Activated CD8-positive, alpha-beta memory T cell treated with anti-CD3 and anti-CD28 coated beads for 48 hours (primary cell): ENCODE measurements around the gene LPAR1.

Experiments
- DNase-seq, 3 experiments: peaks; one replicate each; pipeline ENCODE4 v3.0.0-alpha.2; 2020; ENCODE audit warnings: low read depth in 2 of 3, low spot score in 2 of 3

The LPAR1 gene

DNA sequence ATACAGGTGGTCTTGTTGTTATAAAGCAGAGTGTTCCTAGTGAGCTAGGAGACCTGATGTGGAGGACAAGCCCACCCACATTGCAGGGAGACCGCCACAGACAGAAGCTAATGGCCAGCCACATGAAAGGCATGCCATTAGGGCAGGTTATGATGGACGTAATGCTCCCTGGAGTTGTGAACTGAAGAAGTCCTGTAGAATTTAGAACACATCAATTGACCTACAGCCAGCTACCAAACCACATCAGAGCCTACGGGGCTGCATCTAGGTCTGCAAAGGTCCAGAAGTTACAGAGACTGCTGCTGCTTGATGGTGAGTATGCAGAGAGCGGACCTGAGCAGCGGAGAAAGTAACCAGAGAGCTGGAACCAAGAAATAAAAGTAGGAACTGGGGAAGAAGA, 116.6 kb downstream of the LPAR1 start:
- DNase-seq, result no peak

DNA sequence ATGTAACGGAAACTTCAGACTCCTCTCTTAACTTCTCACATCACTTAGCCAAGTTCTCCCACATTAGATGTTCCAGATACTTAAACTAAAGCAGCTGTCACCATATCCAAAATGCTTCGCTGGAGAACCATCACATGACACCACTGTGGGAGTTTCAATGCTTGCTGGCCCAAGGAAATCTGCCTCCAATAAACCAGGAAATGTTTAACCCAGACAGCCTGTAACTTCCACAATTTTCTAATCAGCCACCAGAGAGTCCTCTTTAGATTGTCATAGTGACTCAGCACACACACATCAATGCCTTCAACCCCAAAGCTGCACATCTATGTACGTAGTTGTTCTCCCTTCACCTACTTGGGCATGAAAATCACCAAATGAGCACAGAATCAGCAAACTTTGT, 118.7 kb downstream of the LPAR1 start:
- DNase-seq, result no peak

DNA sequence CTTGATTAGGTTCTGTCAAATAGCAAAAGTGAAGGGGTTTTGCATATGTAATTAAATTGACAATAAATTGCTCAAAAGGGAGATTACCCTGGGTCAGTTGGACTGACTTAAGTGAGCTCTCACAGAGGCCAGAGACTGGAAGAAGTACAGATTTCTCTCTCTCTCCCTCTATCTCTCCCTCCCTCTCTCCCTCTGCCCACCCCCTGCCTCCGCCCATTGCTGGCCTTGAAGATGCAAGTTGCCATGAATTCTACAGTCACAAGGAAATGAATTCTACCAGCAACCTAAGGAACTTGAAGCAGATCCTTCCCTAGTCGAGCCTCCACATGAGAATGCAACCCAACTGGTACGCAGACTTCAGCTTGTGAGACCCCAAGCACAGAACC, 119.2 kb downstream of the LPAR1 start:
- DNase-seq, result no peak

DNA sequence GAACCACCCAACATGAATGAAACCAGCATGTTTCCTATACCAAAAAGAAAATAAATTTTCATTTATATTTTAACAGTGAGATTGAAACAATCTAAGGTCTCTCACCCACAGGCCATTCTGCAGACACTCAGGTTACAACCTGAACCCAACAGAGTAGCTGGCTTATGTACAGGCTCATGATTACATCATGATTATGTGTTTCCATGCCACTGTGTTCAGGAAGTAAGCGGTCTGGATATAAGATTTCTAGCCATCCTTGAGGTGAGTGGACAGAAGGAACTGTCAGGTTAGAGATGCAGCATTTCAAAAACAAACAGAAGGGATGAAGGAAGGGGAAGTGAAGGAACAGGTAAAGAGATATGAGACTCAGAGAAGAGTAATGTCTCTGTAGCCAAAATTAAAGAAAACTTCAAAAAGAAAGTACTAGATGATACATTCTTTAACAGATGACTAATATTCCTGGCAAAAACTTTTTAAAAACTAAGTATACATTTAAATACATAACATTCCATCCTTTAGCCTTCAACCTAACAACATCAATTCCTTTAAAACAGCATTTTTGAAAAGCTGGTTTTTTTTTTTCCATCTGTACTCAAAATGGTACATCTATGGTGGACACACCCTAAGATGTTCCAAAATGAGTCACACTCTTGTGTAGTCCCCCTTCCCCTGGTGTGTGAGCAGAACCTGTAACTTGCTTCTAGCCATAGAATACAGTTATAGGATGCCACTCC, 119.8 kb downstream of the LPAR1 start:
- no peak for DNase-seq

DNA sequence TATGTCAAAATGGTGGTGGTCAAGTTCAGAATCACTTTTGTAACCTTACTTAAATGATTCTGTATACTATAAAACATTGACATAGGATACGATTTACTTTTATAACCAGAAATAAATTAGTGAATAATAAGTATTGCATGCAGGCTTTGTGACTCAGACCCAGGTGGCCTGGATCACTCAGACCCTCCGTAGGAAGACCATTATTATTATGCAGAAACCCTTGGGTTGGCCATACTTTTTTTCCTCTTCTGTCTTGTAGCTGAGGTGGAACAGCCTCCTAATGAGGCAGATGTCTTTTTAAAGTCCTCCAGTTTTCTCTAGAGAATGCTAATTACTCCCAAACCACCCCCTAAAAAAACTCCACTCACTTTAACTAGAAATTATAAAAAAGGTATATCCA, 121.9 kb downstream of the LPAR1 start:
- no peak for DNase-seq

DNA sequence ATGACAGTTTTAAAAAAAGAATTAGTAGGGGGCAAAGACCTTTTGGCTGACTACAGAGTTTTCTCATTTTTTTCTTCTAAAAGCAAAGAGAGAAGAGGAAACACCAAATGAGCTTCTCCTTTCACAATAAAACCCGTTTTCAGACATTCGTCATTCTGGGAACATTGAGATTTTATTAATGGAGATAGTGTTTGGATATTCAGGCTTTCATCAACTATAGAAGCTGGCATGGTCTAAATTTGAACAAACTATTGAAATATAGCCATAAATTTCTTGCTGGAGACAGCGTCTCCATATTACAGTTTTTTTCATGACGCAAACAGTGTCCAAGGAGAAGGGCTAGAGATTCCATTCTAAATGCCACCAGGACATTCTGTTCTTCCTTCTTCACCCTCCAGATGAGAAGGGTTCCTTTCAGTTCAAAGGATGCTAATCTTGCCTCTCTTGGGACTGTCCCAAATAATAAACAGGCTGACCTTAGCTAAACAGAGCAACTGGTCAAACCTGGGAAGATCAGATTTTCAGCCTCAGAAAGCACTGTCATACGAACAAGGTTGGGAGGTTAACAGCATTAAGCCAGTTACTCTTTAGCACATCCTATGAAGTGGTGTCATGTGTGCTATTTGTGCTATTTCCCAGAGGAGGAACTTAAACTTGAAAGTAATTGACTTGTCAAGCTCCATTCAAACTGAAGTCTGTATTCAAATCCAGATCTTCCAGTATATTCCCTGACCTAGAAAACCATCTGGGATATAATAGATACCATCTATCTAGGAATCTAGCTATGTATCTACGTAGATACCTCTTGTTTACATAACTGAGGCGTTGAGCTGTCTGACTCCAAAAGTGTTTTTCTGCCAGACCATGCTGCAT, 125.6 kb downstream of the LPAR1 start:
- DNase-seq, result no peak

DNA sequence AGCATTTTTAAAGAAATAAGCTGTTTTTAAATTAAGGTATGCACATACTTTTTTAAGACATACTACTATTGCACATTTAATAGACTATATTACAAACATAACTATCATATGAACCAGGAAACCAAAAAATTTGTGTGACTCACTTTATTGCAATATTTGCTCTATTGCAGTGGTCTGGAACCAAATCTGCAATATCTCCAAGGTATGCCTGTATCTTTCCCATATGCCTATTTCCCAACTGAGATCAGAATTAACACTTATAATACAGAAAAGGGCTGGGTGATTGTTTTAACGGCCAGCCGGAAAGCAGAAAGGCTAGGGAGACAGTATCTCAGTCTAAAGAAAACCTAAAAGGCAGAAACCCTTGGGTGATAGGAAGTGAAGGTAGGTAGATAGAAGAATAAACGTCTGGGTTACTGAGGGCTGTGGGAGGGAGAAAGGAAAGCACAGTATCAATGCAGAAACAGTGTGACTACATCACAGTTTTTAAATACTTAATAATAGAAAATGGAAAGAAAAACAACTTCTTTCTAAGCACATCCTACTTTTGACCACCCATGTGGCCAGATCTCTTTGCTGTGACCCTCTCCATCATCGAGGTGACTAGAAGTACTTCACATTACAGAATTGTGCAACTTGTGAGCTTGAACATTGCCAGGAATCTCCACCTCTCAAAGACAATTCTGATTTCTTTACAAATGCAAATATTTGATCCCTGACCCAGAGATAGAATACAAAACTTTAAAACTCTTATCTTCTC, 126.4 kb downstream of the LPAR1 start:
- DNase-seq, result no peak

DNA sequence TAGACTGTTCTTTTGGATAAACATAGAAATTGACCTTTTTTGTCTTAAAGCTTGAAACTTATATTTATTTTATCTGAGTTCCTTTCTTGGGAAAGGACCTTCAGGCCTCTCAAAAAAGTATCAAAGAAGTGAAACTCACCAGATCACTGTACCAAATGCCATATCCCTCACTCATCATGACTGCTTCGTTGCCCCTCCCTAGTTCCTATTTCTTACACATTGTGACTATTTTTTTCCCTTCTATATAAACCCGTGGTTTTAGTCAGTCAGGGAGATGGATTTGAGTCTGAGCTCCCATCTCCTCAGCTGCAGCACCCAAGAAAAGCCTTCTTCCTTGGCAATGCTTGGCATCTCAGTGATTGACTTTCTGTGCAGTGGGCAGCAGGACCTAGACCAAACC, 129.4 kb downstream of the LPAR1 start:
- no peak for DNase-seq

DNA sequence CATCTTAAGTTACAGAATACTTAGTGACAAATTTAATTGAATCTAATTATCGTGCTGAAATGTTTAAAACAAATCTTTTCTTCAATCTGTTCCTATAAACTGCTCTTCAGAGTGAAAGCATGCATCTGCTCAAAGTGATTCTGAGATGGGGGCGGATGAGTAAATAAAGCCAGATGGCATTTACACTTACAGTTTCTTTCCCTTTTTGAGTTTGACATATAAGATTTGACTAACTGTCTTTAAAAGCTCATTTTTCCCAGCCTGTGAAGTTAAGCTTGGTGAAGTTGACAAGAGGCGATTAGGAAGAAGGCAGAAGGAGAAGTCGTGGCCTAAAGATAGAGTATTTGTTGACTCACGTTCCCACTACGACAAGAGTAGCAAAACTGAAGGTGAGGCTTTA, 137.4 kb downstream of the LPAR1 start:
- no peak for DNase-seq

DNA sequence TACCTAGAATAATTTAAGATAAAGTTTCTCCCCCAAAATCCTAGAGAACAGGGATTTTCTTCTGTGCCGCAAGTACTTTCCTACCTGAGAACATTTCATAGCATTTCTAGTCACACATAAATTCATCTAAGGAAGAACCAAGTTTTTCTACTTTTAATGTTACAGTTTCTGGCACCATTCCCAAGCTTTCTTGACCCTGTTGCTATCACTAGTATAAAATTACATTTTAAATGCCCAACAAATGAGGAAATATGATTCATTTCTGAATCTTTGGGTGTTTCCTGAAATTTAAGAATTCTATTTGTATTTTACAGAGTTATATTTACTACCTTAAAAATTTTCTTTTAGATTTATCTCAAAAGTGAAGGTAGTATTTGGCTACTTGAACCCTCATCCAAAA, 137.8 kb downstream of the LPAR1 start:
- DNase-seq, result no peak

DNA sequence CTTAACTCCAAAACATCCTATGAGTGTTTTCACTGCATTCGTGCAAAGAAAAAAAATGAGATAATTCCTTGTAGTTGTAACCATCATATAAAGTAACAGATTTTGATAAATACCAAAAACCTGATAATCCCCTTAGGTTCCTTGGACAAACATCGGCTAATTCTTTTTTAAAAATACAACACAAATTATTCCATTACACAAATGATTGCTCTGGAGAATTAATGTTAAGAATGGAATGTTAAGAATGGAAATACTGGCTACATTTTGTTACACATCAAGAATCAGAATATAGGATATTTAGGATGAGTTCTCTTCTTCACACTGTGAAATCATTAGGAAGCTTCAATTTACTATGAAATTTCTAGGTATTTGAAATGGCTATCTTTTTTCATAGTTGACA, 139.4 kb downstream of the LPAR1 start:
- no peak for DNase-seq

DNA sequence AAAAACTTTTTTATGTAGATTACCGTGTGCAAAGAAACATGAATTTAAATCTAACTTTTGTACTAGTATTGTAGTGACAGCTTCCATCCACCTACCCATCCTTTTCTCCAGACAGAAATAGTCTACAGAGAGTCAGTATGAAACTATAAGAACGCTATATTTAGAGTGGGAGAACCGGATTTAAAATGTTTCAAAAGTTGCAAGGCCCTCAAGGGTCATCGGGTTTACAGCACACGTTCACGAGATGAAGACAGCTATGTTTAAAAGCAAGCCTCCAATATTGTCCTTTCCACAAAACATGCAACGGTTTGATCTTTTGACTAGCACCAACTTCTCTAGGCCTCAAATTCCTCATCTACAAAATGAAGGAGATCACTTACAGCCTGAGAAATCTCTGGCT, 139.9 kb downstream of the LPAR1 start:
- DNase-seq, result no peak

DNA sequence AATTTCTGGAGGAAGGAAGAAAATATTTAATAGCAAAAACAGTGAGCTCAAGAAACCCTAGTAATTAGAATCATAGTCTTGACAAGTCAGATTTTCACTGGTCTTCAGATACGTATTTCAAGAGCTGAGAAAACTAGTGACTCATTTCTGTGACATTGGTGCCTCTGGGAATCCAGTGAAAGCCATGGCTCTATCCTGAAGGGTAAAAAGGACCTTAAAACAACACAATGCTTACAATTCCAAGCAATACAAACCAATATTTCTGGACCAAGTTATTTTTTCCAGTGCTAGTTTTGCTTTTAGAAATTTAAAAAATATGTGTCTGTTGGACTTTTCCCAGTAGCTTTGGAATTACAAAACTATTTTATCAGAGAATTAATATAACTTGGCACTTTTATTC, 140.3 kb downstream of the LPAR1 start:
- no peak for DNase-seq

DNA sequence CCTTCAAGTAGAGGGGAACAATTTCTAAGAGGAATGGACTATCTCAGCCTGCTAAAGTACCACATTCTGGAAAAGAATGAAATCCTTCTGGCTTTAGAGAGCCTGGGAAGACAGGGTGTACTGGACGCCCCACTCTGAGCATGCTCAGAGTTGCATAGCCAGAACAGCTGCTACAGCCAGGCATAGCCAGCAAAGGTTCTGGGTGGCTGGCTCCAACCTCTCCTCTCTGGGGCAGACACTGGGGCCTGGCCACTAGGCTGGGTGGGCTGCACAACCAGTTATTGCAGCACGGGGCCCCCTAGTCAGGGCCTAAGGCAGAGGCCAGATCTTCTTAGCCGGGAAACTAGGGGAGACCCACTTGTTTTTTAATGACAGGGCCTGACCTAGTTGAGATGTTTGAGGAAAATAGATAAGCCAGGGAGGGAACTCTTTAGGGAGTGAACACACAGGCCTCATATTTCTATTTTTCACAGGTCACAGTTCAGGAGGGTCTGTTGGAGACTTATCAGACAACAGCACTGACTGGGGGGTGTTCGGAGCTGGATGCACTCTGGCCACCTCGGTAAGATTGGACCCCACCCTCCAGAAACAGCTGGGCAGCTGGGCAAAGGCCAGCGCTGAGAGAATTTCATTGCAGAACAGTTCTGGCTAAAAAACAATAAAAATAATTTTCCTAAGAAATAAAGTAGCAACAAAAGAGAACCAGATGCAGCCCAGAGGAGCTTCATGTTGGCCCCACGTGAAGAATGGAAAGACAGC, 142.9 kb downstream of the LPAR1 start:
- no peak for DNase-seq

DNA sequence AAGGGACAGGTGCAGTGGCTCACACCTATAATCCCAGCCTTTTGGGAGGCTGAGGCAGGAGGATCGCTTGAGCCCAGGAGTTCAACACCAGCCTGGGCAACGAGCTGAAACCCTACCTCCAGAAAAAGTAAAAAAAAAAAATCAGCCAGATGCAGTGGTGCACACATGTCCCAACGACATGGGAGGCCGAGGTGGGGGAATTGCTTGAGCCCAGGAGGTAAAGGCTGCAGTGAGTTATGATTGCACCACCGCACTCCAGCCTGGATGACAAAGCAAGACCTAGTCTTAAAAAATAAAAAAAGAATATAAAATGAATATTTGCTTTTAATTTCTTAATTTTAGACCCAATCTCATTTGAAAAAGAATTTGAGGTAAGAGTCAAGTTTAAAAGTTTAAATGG, 143.5 kb downstream of the LPAR1 start:
- no peak for DNase-seq

DNA sequence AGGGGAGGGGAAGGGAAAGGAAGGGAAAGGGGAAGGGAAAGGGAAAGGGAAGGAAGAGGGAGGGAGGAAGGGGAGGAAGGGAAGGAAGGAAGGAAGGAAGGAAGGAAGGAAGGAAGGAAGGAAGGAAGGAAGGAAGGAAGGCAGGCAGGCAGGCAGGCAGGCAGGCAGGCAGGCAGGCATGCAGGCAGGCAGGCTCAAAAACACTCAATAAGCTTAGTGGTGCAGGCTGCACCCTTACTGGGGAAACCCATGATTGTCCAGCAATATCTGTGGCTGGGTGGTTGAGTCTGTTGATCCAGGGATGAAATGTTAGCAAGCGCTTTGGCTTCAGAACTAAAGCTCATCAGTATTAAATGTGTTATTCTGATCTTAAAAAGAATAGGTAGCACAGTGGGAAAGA, 145.6 kb downstream of the LPAR1 start:
- no peak for DNase-seq

DNA sequence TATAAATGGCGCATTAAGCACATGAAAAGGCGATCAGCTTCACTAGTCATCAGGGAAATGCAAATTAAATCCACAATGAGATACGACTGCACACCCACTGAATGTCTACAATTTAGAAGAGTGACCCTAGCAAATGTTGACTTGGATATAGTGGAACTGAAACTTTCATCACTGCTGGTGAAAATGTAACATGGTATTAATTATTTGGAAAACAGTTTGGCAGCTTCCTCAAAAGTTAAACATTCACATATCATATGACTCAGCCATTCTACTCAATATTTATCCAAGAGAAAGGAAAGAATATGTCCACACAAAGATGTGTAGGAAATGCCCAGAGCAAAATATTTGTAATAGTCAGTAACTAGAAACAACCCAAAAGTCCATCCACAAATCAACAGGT, 146.5 kb downstream of the LPAR1 start:
- no peak for DNase-seq

DNA sequence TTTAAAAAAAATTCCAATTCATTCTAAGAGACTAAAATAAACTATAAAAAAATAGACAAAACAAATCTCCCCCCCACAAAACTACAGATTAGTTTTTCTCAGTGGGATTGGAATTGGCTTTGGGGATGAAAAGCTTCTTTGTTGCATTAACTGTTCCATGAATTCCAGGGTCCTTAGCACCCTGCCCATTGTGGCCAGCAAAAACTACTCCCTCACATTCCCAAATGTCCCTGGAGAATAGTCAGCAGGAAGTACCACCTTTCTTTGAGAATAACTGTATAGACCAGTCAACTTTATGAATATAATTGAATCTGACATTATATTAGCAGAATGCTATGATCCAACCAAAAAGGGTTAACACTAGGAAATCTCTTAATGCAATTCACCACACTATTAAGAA, 147.9 kb downstream of the LPAR1 start:
- DNase-seq, result no peak

DNA sequence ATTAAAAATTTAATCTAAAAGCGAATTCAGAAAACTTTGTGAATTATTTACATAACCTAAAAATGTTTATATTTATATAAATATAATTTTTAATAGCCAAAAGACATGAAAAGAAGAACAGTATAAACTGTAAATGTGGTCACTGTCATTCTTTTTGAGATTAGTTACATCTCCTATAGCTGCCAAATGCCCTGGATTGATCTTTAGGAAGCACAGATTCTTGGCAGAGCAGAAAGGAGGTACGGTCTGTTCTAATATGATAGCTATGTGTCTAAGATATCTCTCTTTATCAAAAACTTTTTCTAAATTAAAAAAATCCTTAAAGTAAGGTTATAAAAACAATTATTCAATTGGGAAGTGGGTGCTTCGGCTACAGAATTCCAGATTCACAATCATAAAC, 151.0 kb downstream of the LPAR1 start:
- DNase-seq, result no peak

DNA sequence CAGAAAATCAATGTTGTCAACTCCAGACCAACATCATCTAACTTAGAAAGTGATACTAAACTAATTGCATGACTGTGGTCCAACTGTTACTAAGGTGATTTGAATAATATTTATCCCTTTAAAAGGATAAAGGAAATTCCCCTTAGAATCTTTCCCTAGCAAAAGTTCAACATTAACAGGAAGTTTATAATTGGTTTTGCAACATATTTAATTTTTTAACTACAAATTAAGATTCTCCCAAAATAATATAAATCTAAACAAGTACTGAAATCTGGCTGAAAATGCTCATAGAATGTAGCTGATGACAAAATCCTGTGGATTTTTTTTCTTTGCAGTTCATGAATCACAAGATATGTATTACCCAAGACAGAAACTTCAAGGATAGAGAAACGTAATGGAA, 151.4 kb downstream of the LPAR1 start:
- no peak for DNase-seq

DNA sequence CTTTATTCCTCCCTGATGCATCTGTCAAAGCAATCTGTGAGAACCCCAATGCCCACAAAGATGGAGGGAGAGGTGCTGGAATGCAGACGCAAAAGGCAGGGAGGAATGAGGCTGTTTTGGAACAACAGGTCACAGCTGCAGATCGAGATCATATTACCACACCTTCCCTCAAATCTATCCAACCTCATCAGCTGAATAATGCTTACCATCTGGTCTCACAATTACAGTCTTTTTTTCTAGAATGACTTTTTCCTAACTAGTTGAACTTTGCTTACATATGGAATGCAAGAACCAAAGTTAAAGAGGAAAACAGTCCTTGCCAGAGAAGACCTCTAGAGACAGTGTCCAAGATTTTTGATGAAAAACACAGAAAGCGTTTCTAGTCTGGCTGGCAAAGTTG, 158.1 kb downstream of the LPAR1 start:
- DNase-seq, result no peak
